ENCODE measurements around the gene SNAI1. TPM values are rescaled to one million over a fixed set of nuclear protein-coding genes. Genes with fewer than 3 reads are reported as not detected.
A peak's percentile ranks its signal among the peaks of the same experiment; 100 is the strongest.

The SNAI1 gene
- total and polyA plus RNA-seq, 2 donors from 2014 or later = 3.7 to 4.5 TPM

GRCh38 chr20:50015636-50015992 lies 32.8 kb downstream of the SNAI1 start:
- H3K36me3 ChIP-seq (ENCODE audit: control insufficient read depth in 2 of 3, insufficient read depth in 3 of 3, low read length in 3 of 3) = no peaks in the 10 kb centered on the region
- FAIRE-seq (no peak), DNase-seq (no peak)
- H3K9ac ChIP-seq (ENCODE audit: low read length in 3 of 3) = no peak overlapping the region
- intact Hi-C loops (cut with DNase I) = no loop called here
- no peaks in the 10 kb centered on the region for H3K27me3 ChIP-seq (ENCODE audit: control insufficient read depth, insufficient read depth, low read length)
- TF ChIP-seq, protein P1, sequence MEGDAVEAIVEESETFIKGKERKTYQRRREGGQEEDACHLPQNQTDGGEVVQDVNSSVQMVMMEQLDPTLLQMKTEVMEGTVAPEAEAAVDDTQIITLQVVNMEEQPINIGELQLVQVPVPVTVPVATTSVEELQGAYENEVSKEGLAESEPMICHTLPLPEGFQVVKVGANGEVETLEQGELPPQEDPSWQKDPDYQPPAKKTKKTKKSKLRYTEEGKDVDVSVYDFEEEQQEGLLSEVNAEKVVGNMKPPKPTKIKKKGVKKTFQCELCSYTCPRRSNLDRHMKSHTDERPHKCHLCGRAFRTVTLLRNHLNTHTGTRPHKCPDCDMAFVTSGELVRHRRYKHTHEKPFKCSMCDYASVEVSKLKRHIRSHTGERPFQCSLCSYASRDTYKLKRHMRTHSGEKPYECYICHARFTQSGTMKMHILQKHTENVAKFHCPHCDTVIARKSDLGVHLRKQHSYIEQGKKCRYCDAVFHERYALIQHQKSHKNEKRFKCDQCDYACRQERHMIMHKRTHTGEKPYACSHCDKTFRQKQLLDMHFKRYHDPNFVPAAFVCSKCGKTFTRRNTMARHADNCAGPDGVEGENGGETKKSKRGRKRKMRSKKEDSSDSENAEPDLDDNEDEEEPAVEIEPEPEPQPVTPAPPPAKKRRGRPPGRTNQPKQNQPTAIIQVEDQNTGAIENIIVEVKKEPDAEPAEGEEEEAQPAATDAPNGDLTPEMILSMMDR (IDR thresholded peaks at IDR 0.05; ENCODE audit: borderline replicate concordance, extremely low read depth, insufficient read depth) = no peak
- H3K27ac ChIP-seq (ENCODE audit: low read depth in 2 of 2, low read length in 2 of 2) = no peak overlapping the region
- no peak overlapping the region for H3K4me3 ChIP-seq (ENCODE audit: low read length in 3 of 3)
- H3K9me3 ChIP-seq (ENCODE audit: control insufficient read depth in 2 of 3, insufficient read depth in 1 of 3, low read length in 3 of 3) = no peaks in the 10 kb centered on the region
- H3K4me1 ChIP-seq (ENCODE audit: control insufficient read depth in 2 of 3, insufficient read depth in 2 of 3, low read depth in 1 of 3, low read length in 3 of 3) = peaks cover 0 to 2% (median 2%) of the 10 kb centered on the region in 3 donors

- Histone ChIP-seq H3K4me3 (ENCODE audit: low read length in 3 of 3) (no peak overlapping the region), H3K4me1 (ENCODE audit: control insufficient read depth in 2 of 3, insufficient read depth in 2 of 3, low read depth in 1 of 3, low read length in 3 of 3) (peaks cover 0 to 2% (median 2%) of the 10 kb centered on the region in 3 donors), H3K9ac (ENCODE audit: low read length in 3 of 3) (no peak overlapping the region), H3K36me3 (ENCODE audit: control insufficient read depth in 2 of 3, insufficient read depth in 3 of 3, low read length in 3 of 3) (no peaks in the 10 kb centered on the region), H3K27ac (ENCODE audit: low read depth in 2 of 2, low read length in 2 of 2) (peak overlapping the region in 1 of 2 donors; percentile 16), H3K9me3 (ENCODE audit: control insufficient read depth in 2 of 3, insufficient read depth in 1 of 3, low read length in 3 of 3) (no peaks in the 10 kb centered on the region), H3K27me3 (ENCODE audit: control insufficient read depth, insufficient read depth, low read length) (no peaks in the 10 kb centered on the region)
- TF ChIP-seq, protein P1 (IDR thresholded peaks at IDR 0.05; ENCODE audit: borderline replicate concordance, extremely low read depth, insufficient read depth) = no peak
- intact Hi-C loops (cut with DNase I) = no loop called here
- FAIRE-seq = no peak
- peak; percentile 76 to 92 (median 81) for DNase-seq
Measured at GRCh38 chr20:50015993-50016770, 33.4 kb downstream of the SNAI1 start.

DNA sequence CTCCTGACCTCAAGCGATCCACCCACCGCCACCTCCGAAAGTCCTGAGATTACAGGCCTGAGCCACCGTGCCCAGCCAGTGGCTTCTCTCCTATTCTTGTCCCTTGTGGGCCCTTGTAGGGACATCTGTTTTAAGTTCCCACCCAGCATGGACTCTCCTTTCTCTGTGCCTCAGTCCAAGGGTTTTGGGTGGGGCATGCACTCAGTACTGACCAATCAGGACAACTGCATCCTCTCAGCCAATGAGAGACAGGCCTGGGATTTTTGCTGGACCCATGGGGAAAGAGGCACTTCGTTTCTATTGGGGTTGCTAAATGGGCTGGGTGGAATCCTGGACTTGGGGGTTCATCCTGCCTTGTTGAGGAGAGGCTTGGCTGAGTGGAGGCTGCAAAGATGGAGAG lies 34.4 kb downstream of the SNAI1 start:
- TF ChIP-seq, protein P1 (IDR thresholded peaks at IDR 0.05; ENCODE audit: borderline replicate concordance, extremely low read depth, insufficient read depth) = no peak
- Histone ChIP-seq H3K9me3 (ENCODE audit: control insufficient read depth in 2 of 3, insufficient read depth in 1 of 3, low read length in 3 of 3) (no peaks in the 10 kb centered on the region), H3K9ac (ENCODE audit: low read length in 3 of 3) (no peak overlapping the region), H3K36me3 (ENCODE audit: control insufficient read depth in 2 of 3, insufficient read depth in 3 of 3, low read length in 3 of 3) (no peaks in the 10 kb centered on the region), H3K27me3 (ENCODE audit: control insufficient read depth, insufficient read depth, low read length) (no peaks in the 10 kb centered on the region), H3K27ac (ENCODE audit: low read depth in 2 of 2, low read length in 2 of 2) (no peak overlapping the region), H3K4me1 (ENCODE audit: control insufficient read depth in 2 of 3, insufficient read depth in 2 of 3, low read depth in 1 of 3, low read length in 3 of 3) (peaks cover 0 to 2% (median 2%) of the 10 kb centered on the region in 3 donors), H3K4me3 (ENCODE audit: low read length in 3 of 3) (no peak overlapping the region)
- no peak for FAIRE-seq
- intact Hi-C loops (cut with DNase I) = no loop called here
- DNase-seq = no peak
